Measurements from ENCODE around the gene CADPS. TPM values are rescaled to one million over a fixed set of nuclear protein-coding genes. Genes with fewer than 3 reads are reported as not detected.

The CADPS gene
- total RNA-seq, 1 donor from 2014 or later = not detected

- no peaks in the 10 kb centered on the region for H3K4me1 Mint-ChIP-seq
- H3K36me3 Mint-ChIP-seq (ENCODE audit: low read depth) = no peaks in the 10 kb centered on the region
- H3K9me3 Mint-ChIP-seq = no peaks in the 10 kb centered on the region
- intact Hi-C loops (cut with micrococcal nuclease) = no loop called here
- DNase-seq = no peak
- no peak overlapping the region for H3K27ac Mint-ChIP-seq
- no peak overlapping the region for H3K4me3 Mint-ChIP-seq
- H3K27me3 Mint-ChIP-seq = no peaks in the 10 kb centered on the region
These were observed 147.7 kb downstream of the CADPS start for GRCh38 chr3:62727536-62727935.

GRCh38 chr3:62724503-62724902 lies 150.7 kb downstream of the CADPS start:
- intact Hi-C loops (cut with micrococcal nuclease) = no loop called here
- no peaks in the 10 kb centered on the region for H3K4me1 Mint-ChIP-seq
- H3K36me3 Mint-ChIP-seq (ENCODE audit: low read depth) = no peaks in the 10 kb centered on the region
- no peaks in the 10 kb centered on the region for H3K9me3 Mint-ChIP-seq
- H3K27ac Mint-ChIP-seq = no peak overlapping the region
- DNase-seq = no peak
- H3K4me3 Mint-ChIP-seq = no peak overlapping the region
- no peaks in the 10 kb centered on the region for H3K27me3 Mint-ChIP-seq

- intact Hi-C loops (cut with micrococcal nuclease) = no loop called here
- no peak overlapping the region for H3K27ac Mint-ChIP-seq
- no peak for DNase-seq
- H3K27me3 Mint-ChIP-seq = no peaks in the 10 kb centered on the region
- no peaks in the 10 kb centered on the region for H3K36me3 Mint-ChIP-seq (ENCODE audit: low read depth)
- H3K4me1 Mint-ChIP-seq = no peaks in the 10 kb centered on the region
- no peak overlapping the region for H3K4me3 Mint-ChIP-seq
- H3K9me3 Mint-ChIP-seq = no peaks in the 10 kb centered on the region
These were observed 151.3 kb downstream of the CADPS start for GRCh38 chr3:62723914-62724217.

- H3K27ac Mint-ChIP-seq = no peak overlapping the region
- H3K4me3 Mint-ChIP-seq = no peak overlapping the region
- no peaks in the 10 kb centered on the region for H3K9me3 Mint-ChIP-seq
- H3K4me1 Mint-ChIP-seq = no peaks in the 10 kb centered on the region
- intact Hi-C loops (cut with micrococcal nuclease) = no loop called here
- H3K27me3 Mint-ChIP-seq = no peaks in the 10 kb centered on the region
- DNase-seq = no peak
- H3K36me3 Mint-ChIP-seq (ENCODE audit: low read depth) = no peaks in the 10 kb centered on the region
These were observed 151.9 kb downstream of the CADPS start for GRCh38 chr3:62723166-62723913.

GRCh38 chr3:62722344-62722743 lies 152.9 kb downstream of the CADPS start:
- Mint-ChIP-seq H3K27me3 (no peaks in the 10 kb centered on the region), H3K36me3 (ENCODE audit: low read depth) (no peaks in the 10 kb centered on the region), H3K27ac (no peak overlapping the region), H3K9me3 (no peaks in the 10 kb centered on the region), H3K4me1 (no peaks in the 10 kb centered on the region), H3K4me3 (no peak overlapping the region)
- intact Hi-C loops (cut with micrococcal nuclease) = no loop called here
- no peak for DNase-seq

- no peak overlapping the region for H3K4me3 Mint-ChIP-seq
- no peaks in the 10 kb centered on the region for H3K27me3 Mint-ChIP-seq
- intact Hi-C loops (cut with micrococcal nuclease) = no loop called here
- H3K9me3 Mint-ChIP-seq = no peaks in the 10 kb centered on the region
- no peak for DNase-seq
- H3K36me3 Mint-ChIP-seq (ENCODE audit: low read depth) = no peaks in the 10 kb centered on the region
- H3K27ac Mint-ChIP-seq = no peak overlapping the region
- no peaks in the 10 kb centered on the region for H3K4me1 Mint-ChIP-seq
These were observed 156.5 kb downstream of the CADPS start for GRCh38 chr3:62718515-62719320.

- no peaks in the 10 kb centered on the region for H3K4me1 Mint-ChIP-seq
- H3K27me3 Mint-ChIP-seq = no peaks in the 10 kb centered on the region
- no peak overlapping the region for H3K4me3 Mint-ChIP-seq
- H3K9me3 Mint-ChIP-seq = no peaks in the 10 kb centered on the region
- no peak for DNase-seq
- intact Hi-C loops (cut with micrococcal nuclease) = no loop called here
- no peaks in the 10 kb centered on the region for H3K36me3 Mint-ChIP-seq (ENCODE audit: low read depth)
- H3K27ac Mint-ChIP-seq = no peak overlapping the region
These were observed 157.2 kb downstream of the CADPS start for GRCh38 chr3:62718011-62718410.

GRCh38 chr3:62712746-62713145 lies 162.5 kb downstream of the CADPS start:
- Mint-ChIP-seq H3K27me3 (no peaks in the 10 kb centered on the region), H3K4me3 (no peak overlapping the region), H3K4me1 (no peaks in the 10 kb centered on the region), H3K9me3 (no peaks in the 10 kb centered on the region), H3K36me3 (ENCODE audit: low read depth) (no peaks in the 10 kb centered on the region), H3K27ac (no peak overlapping the region)
- DNase-seq = no peak
- intact Hi-C loops (cut with micrococcal nuclease) = no loop called here

GRCh38 chr3:62710751-62711150 lies 164.5 kb downstream of the CADPS start:
- Mint-ChIP-seq H3K27me3 (no peaks in the 10 kb centered on the region), H3K27ac (no peak overlapping the region), H3K9me3 (no peaks in the 10 kb centered on the region), H3K36me3 (ENCODE audit: low read depth) (no peaks in the 10 kb centered on the region), H3K4me3 (no peak overlapping the region), H3K4me1 (no peaks in the 10 kb centered on the region)
- intact Hi-C loops (cut with micrococcal nuclease) = no loop called here
- no peak for DNase-seq

- no peak overlapping the region for H3K27ac Mint-ChIP-seq
- H3K36me3 Mint-ChIP-seq (ENCODE audit: low read depth) = no peaks in the 10 kb centered on the region
- H3K9me3 Mint-ChIP-seq = no peaks in the 10 kb centered on the region
- no peaks in the 10 kb centered on the region for H3K4me1 Mint-ChIP-seq
- no peak overlapping the region for H3K4me3 Mint-ChIP-seq
- H3K27me3 Mint-ChIP-seq = no peaks in the 10 kb centered on the region
- intact Hi-C loops (cut with micrococcal nuclease) = no loop called here
- no peak for DNase-seq
These were observed 166.4 kb downstream of the CADPS start for GRCh38 chr3:62708638-62709373.

- H3K4me1 Mint-ChIP-seq = no peaks in the 10 kb centered on the region
- no peaks in the 10 kb centered on the region for H3K27me3 Mint-ChIP-seq
- no peak for DNase-seq
- intact Hi-C loops (cut with micrococcal nuclease) = no loop called here
- no peaks in the 10 kb centered on the region for H3K36me3 Mint-ChIP-seq (ENCODE audit: low read depth)
- H3K9me3 Mint-ChIP-seq = no peaks in the 10 kb centered on the region
- H3K4me3 Mint-ChIP-seq = no peak overlapping the region
- no peak overlapping the region for H3K27ac Mint-ChIP-seq
These were observed 169.5 kb downstream of the CADPS start for GRCh38 chr3:62705721-62706120.

GRCh38 chr3:62703451-62704167 lies 171.6 kb downstream of the CADPS start:
- Mint-ChIP-seq H3K9me3 (no peaks in the 10 kb centered on the region), H3K4me1 (no peaks in the 10 kb centered on the region), H3K27me3 (no peaks in the 10 kb centered on the region), H3K36me3 (ENCODE audit: low read depth) (no peaks in the 10 kb centered on the region), H3K27ac (no peak overlapping the region), H3K4me3 (no peak overlapping the region)
- intact Hi-C loops (cut with micrococcal nuclease) = no loop called here
- no peak for DNase-seq

GRCh38 chr3:62700357-62700756 lies 174.9 kb downstream of the CADPS start:
- Mint-ChIP-seq H3K27ac (no peak overlapping the region), H3K27me3 (no peaks in the 10 kb centered on the region), H3K4me1 (no peaks in the 10 kb centered on the region), H3K4me3 (no peak overlapping the region), H3K36me3 (ENCODE audit: low read depth) (no peaks in the 10 kb centered on the region), H3K9me3 (no peaks in the 10 kb centered on the region)
- intact Hi-C loops (cut with micrococcal nuclease) = no loop called here
- DNase-seq = no peak

GRCh38 chr3:62699728-62700127 lies 175.5 kb downstream of the CADPS start:
- Mint-ChIP-seq H3K36me3 (ENCODE audit: low read depth) (no peaks in the 10 kb centered on the region), H3K4me1 (no peaks in the 10 kb centered on the region), H3K27ac (no peak overlapping the region), H3K4me3 (no peak overlapping the region), H3K9me3 (no peaks in the 10 kb centered on the region), H3K27me3 (no peaks in the 10 kb centered on the region)
- no peak for DNase-seq
- intact Hi-C loops (cut with micrococcal nuclease) = no loop called here

Measured in activated CD4-positive, alpha-beta T cell treated with anti-CD3 and anti-CD28 coated beads, Interleukin-2, amount 10 ng/mL, durations not matched to agents 24 days and 14 days (primary cell).